ENCODE measurements around the gene STARD6.

DNA sequence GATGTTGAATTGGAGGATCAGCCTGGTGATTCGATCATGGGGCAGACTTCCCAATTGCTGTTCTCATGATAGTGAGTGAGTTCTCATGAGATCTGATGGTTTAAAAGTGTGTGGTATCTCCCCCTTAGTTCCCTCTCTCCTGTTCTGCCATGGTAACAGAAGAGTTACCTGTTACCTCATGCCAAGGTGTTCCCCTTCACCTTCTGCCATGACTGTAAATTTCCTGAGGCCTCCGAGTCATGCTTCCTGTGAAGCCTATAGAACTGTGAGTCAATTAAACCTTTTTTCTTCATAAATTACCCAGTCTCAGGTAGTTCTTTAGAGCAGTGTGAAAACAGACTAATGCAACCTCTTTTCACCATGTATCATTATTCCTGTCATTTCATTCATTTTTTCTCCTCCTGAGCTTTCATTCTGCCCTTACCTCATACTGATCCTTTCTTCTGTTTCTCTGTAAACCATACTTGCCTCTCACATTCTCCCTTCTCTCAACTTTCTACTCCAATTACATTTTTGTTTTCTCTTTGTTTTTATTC lies 22.0 kb downstream of the STARD6 start:
- TF ChIP-seq FOXM1 (IDR thresholded peaks at IDR 0.05; ENCODE audit: borderline replicate concordance, low read depth) = no peak
- no peak for TF ChIP-seq RAD21 (IDR thresholded peaks at IDR 0.05; ENCODE audit: low read depth)
- no peak for TF ChIP-seq TEAD4 (IDR thresholded peaks at IDR 0.05)
- no peak for TF ChIP-seq EP300 (IDR thresholded peaks at IDR 0.05; ENCODE audit: borderline replicate concordance)
- TF ChIP-seq, protein P1, sequence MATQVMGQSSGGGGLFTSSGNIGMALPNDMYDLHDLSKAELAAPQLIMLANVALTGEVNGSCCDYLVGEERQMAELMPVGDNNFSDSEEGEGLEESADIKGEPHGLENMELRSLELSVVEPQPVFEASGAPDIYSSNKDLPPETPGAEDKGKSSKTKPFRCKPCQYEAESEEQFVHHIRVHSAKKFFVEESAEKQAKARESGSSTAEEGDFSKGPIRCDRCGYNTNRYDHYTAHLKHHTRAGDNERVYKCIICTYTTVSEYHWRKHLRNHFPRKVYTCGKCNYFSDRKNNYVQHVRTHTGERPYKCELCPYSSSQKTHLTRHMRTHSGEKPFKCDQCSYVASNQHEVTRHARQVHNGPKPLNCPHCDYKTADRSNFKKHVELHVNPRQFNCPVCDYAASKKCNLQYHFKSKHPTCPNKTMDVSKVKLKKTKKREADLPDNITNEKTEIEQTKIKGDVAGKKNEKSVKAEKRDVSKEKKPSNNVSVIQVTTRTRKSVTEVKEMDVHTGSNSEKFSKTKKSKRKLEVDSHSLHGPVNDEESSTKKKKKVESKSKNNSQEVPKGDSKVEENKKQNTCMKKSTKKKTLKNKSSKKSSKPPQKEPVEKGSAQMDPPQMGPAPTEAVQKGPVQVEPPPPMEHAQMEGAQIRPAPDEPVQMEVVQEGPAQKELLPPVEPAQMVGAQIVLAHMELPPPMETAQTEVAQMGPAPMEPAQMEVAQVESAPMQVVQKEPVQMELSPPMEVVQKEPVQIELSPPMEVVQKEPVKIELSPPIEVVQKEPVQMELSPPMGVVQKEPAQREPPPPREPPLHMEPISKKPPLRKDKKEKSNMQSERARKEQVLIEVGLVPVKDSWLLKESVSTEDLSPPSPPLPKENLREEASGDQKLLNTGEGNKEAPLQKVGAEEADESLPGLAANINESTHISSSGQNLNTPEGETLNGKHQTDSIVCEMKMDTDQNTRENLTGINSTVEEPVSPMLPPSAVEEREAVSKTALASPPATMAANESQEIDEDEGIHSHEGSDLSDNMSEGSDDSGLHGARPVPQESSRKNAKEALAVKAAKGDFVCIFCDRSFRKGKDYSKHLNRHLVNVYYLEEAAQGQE (IDR thresholded peaks at IDR 0.05; ENCODE audit: low read depth) = no peak
- no peak for TF ChIP-seq CEBPB (IDR thresholded peaks at IDR 0.05)
- TF ChIP-seq, protein P2, sequence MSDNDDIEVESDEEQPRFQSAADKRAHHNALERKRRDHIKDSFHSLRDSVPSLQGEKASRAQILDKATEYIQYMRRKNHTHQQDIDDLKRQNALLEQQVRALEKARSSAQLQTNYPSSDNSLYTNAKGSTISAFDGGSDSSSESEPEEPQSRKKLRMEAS (IDR thresholded peaks at IDR 0.05) = no peak
- TF ChIP-seq, protein P3, sequence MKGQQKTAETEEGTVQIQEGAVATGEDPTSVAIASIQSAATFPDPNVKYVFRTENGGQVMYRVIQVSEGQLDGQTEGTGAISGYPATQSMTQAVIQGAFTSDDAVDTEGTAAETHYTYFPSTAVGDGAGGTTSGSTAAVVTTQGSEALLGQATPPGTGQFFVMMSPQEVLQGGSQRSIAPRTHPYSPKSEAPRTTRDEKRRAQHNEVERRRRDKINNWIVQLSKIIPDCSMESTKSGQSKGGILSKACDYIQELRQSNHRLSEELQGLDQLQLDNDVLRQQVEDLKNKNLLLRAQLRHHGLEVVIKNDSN (IDR thresholded peaks at IDR 0.05) = no peak
- no peak for TF ChIP-seq EGR1 (IDR thresholded peaks at IDR 0.05)
- TF ChIP-seq TAF1 (IDR thresholded peaks at IDR 0.05; ENCODE audit: low read depth) = no peak
- TF ChIP-seq TCF12 (IDR thresholded peaks at IDR 0.05; ENCODE audit: low read depth) = no peak
- TF ChIP-seq CREB1 (IDR thresholded peaks at IDR 0.05; ENCODE audit: low read depth) = no peak
- TF ChIP-seq YY1 (IDR thresholded peaks at IDR 0.05; ENCODE audit: low read depth) = no peak
